ENCODE measurements around the gene CHST13. TPM values are rescaled to one million over a fixed set of nuclear protein-coding genes. Genes with fewer than 3 reads are reported as not detected.

Gene CHST13
- total RNA-seq, 1 donor from 2014 or later, result not detected

- DNase-seq (ENCODE audit: low read depth), result peak; percentile 82
These were observed 15.4 kb upstream of the CHST13 start for GRCh38 chr3:126508564-126508964.

GRCh38 chr3:126509597-126510307, 14.2 kb upstream of the CHST13 start:
- peak; percentile 28 for DNase-seq (ENCODE audit: low read depth)

GRCh38 chr3:126510308-126510910, 13.5 kb upstream of the CHST13 start:
- no peak for DNase-seq (ENCODE audit: low read depth)

GRCh38 chr3:126511291-126511690, 12.7 kb upstream of the CHST13 start:
- DNase-seq (ENCODE audit: low read depth), result no peak

- DNase-seq (ENCODE audit: low read depth), result no peak
These were observed 11.9 kb upstream of the CHST13 start for GRCh38 chr3:126512026-126512425.

- no peak for DNase-seq (ENCODE audit: low read depth)
These were observed 10.9 kb upstream of the CHST13 start for GRCh38 chr3:126512916-126513650.

- DNase-seq (ENCODE audit: low read depth), result no peak
These were observed 9.8 kb upstream of the CHST13 start for GRCh38 chr3:126514161-126514560.

- no peak for DNase-seq (ENCODE audit: low read depth)
These were observed 8.8 kb upstream of the CHST13 start for GRCh38 chr3:126515066-126515706.

- no peak for DNase-seq (ENCODE audit: low read depth)
These were observed 7.6 kb upstream of the CHST13 start for GRCh38 chr3:126516152-126516935.

GRCh38 chr3:126516936-126517290, 7.0 kb upstream of the CHST13 start:
- no peak for DNase-seq (ENCODE audit: low read depth)

GRCh38 chr3:126517291-126517951, 6.5 kb upstream of the CHST13 start, which contains the start of gene UROC1:
UROC1 (minus strand) TSS chr3:126517773; CDS start chr3:126517719, 54 bp downstream.
- DNase-seq (ENCODE audit: low read depth), result no peak

- no peak for DNase-seq (ENCODE audit: low read depth)
These were observed 5.8 kb upstream of the CHST13 start for GRCh38 chr3:126517986-126518778.

GRCh38 chr3:126518779-126519177, 5.2 kb upstream of the CHST13 start:
- DNase-seq (ENCODE audit: low read depth), result no peak

- no peak for DNase-seq (ENCODE audit: low read depth)
These were observed 4.2 kb upstream of the CHST13 start for GRCh38 chr3:126519506-126520455.

- DNase-seq (ENCODE audit: low read depth), result peak; percentile 86
These were observed 2.6 kb upstream of the CHST13 start for GRCh38 chr3:126521122-126521891.

GRCh38 chr3:126522363-126522788, 1.6 kb upstream of the CHST13 start:
- peak; percentile 73 for DNase-seq (ENCODE audit: low read depth)

- no peak for DNase-seq (ENCODE audit: low read depth)
These were observed 554 bp downstream of the CHST13 start for GRCh38 chr3:126524429-126524988.
